Astrocyte (in vitro differentiated cells and primary cell): ENCODE results near the gene TEX14.

Experiments
- CTCF ChIP-seq: IDR thresholded peaks from 2 replicates; pipeline ENCODE4 v1.5.1; 2011; ENCODE audit warnings: low read depth, mild to moderate bottlenecking, inconsistent platforms, low read length, moderate library complexity; ENCODE audit not compliant: insufficient read depth
- EZH2 ChIP-seq: IDR thresholded peaks from 2 replicates; pipeline ENCODE4 v1.6.1; 2012; ENCODE audit warnings: mild to moderate bottlenecking, low read length, inconsistent platforms; ENCODE audit not compliant: insufficient read depth

DNA sequence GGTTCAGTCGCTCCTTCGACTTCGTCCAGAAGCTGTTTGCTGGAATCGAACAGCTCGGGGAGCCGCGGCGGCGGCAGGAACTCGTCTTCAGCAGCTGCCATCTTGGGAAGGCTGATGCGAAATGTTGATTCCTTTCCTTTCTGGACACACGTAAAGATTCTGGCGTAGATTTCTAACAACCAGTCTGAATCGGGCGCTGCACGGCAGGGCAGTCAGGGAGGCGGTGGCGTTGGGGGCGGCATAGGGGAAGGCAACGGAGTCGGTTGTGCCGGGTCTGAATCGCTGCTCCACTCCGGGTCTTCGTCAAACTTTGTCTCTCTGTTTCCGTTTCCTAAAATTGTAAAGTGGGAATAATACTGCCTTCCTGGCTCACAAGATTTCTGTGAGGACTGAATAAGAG lies 30.3 kb downstream of the TEX14 start:
- TF ChIP-seq CTCF (no peak), EZH2 (no peak)
